Stimulated activated CD4-positive, alpha-beta T cell treated with anti-CD3 and anti-CD28 coated beads, Interleukin-15, amount 100 ng/mL, for 1 hour (primary cell): ENCODE measurements around the gene EFCAB8.

Experiments used
- DNase-seq, 2 donors: peaks; one replicate each; pipeline ENCODE4 v3.0.0-alpha.2; 2020; ENCODE audit warnings: low read depth in 1 of 2, low spot score in 1 of 2

Gene EFCAB8

DNA sequence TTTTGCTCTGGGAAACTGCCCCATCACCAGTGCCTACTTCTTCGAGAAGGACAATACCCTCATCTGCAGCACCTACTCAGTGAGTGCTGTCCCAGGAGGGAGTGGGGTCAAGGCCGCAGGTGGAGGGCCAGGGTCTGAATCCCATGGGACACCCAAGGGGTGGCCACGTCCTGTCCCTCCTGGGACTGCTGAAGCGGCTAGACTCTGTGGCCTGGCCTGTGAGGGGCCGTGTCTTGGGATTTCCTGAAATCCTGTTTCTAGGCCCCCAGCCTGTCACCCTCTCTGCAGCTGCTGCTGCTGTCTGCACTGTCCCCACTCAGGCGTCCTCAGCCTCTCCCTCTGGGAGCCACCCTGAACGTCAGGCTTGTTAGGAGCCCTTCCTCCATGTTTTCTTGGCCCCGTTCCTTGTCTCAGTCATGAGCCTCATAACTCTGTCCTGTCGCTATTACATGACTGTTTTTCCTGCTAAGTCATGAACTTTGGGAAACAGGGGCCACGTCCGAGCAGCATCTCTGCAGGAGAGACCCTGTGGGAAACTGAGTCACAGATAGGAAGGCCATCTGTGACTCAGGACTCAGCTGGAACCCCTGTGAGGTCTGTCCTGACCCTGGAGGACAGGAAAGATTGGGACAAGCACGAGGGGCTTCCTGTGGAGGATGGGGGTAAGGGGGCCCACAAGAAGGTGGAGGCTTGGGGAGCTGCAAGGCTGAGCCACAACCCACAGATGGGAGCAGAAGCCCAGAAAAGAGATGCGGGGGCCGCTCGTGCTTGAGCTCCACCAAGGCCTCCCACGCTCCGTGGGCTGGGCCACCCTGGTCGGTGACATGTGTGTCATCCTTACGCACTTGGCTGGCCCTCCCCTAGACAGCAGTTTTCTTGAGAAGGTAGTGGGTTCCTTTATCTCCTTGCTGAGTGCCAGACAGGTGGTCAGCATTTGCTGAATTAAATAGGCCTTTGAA lies 49.9 kb downstream of the EFCAB8 start:
- DNase-seq, result no peak

DNA sequence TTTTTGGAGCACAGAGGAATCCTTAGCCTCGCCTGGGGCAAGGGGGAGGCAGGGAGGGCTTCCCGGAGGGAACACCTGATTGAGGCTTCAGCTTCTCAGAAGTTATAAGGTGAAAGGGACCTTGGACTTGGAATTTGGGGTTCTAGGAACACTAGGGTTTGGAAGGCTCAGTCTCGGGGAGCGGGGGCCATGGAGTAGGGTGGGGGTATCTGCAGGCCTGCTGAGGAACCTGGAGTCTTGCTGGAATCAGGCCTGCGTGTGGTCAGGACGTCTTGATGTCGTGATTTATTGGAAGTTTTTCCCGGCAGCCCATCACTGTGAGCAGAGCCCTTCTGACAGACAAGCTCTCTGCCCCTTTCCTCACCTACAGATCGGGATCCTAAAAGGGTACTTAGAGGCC lies 50.7 kb downstream of the EFCAB8 start:
- DNase-seq, result no peak

DNA sequence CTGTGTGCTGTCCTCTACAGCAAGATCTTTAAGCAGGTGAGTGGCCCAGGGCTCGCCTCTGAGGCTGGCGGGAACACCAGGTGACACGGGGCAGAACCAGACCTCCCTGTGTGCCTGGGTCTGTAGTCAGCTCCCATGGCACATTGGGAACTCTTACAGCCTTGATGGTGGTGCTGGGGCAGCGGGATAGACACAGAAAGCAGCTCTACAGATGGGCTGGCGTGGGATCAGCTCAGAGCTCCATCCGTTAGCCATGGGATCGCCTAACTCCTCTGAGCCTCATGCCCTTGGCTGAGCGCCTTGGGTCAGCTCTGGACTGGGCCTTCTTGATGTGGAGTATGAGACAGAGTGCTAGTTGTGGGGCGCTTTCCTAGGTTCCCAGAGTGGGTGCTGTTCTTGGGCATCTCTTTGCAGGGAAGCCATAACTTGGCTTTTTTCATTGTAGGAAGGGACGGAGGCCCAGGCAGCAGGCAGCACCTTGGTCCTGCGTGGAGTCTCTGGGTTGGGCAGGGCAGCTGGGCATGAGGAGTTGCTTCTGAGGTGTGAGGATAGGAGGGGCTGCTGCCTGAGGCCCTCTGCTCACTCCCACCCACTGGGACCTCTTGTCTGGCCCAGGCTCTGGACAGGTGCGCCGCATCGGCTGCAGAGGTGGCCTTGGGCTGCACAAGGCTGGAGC lies 51.3 kb downstream of the EFCAB8 start:
- DNase-seq, result no peak

DNA sequence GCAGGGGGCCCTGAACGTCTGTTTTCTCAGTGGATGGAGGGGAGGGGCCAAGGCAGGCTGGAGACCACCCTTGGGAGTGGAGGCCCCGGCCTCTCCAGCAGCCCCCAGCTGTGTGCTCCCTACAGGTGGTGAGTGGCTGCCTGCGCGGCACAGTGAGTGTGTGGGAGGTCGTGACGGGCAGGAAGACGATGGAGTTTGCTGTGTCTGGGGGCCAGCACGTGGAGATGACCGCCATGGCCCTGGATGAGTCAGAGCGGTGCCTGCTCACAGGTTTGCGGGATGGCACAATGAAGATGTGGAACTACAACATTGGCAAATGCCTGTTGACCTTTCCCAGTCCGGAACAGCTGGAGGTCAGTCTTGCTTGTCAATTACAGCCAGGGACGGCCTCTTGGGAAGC lies 52.6 kb downstream of the EFCAB8 start:
- DNase-seq, result no peak

DNA sequence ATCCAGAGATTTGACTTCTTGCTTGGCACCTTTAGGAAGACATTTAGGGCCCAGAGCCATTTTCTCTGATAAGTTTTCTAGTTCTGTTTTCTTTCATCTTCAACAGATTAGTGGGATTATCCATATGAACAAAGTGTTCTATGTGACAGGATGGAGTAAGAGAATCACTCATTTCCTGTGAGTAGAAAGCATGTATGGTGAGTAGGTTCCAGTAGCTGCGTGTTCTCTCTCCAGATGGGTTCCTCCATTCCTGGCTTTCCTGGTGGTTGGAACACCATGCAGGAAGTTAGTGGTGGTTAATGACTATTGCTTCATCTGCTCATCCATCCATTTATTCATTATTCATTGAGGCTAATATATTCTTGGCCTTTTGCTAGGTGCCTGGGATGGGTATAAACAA lies 54.0 kb downstream of the EFCAB8 start:
- DNase-seq, result no peak

DNA sequence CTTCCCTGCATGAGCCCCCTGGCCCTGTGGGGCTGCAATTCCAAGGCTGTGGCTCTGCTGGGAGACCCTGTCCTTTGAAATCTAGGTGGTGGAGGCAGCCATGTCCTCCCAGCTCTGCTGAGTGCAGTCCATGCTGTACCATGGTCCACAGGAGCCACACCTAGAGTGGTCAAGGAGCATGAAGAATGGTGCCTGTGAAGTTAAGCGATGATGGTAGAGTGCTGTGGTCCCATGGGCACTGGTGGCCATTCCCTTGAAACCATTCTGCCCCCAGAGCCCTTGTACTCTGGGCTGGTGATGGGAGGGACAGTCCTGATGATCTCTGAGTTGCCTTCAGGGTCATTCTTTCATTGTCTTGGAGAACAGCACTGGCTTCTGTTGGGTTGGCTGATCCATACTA lies 55.3 kb downstream of the EFCAB8 start:
- no peak for DNase-seq

DNA sequence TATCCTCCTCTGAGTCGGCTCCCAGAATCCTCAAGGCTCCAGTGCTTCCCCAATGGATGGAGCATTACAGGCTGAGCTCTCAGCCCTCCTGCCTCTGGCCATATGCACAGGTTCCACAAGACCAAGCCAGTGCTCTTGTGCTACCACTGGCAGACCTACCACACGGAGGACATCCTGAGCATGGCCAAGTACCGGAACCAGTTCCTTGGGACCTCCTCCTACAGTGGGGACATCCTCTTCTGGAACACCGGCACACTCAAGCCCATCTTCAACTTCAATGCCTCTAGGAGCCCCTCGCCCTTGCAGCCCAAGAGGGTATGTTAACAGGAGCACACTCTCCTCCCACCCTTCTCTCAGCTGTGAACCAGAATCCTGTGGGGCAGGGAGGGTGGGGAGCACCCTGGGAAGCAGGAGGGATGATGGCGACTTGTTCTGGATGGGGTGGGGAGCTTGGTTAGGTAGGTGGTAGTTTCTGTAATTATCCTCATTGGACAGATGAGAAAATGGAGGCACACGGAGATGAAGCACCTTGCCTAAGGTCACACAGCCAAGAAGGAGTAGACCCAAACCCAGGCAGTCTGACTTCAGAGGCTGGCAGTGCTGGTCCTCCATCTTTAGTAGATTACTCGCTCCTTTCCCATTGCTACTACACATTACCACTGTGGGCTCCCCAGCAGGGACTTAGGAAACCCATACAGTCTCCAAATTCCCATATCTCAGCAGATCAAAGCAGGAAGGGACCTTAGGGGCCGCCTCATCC lies 58.6 kb downstream of the EFCAB8 start:
- no peak for DNase-seq

DNA sequence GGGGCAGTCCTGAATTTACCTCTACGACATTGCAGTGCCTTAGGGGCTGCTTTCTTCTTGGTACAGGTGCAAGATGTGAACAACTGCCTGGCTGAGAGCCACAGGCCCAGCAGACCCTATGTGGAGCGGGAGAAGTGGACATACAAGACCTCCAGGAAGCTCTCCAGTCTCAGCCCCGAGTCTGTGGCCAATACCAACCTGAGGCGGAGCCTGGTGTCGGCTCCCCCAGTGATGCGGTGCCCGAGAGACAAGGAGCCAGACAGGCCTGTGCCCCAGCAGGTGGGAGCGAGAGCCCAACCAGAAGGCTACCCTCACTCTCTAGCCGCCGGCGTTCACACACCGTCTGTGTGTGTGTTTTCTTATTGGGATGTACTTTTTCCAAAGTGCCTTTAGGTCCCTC lies 59.6 kb downstream of the EFCAB8 start:
- DNase-seq, result no peak

DNA sequence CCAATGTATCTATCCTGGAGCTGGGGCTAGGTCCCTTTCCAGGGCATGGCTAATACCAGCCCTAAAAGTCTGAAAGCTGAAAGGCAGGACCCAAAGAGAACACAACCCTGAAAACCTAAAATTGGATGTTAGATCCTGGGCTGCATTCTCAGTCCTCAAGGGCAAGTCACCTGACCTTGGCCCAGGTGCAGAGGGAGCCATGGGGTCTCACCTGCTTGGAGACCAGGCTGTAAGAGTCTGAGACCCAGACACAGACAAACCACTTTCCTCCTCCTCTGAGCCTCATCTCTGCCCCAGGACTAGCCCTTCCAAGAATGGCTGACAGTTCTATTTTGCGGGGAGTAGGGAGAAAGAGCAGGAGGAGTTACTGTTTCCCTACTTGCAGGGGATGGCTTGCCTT lies 60.0 kb downstream of the EFCAB8 start:
- DNase-seq, result no peak

DNA sequence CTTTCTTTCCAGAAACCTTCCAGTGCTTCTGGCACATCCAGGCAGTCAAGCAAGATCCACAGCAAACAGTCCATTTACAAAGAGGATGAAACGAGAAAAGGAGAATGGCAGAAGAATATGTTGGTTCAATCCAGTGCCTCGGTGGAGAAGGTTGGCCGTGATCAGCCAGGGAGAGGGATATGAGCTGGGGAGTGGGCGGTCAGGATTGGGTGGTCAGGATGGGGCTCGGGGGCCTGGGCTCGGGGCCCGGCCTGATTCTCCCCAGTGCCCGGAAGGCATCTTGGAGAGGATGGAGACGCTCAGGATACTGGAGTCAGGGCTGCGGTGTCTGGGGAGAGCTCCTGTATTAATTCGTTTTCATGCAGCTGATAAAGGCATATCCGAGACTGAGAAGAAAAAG lies 61.3 kb downstream of the EFCAB8 start:
- no peak for DNase-seq

DNA sequence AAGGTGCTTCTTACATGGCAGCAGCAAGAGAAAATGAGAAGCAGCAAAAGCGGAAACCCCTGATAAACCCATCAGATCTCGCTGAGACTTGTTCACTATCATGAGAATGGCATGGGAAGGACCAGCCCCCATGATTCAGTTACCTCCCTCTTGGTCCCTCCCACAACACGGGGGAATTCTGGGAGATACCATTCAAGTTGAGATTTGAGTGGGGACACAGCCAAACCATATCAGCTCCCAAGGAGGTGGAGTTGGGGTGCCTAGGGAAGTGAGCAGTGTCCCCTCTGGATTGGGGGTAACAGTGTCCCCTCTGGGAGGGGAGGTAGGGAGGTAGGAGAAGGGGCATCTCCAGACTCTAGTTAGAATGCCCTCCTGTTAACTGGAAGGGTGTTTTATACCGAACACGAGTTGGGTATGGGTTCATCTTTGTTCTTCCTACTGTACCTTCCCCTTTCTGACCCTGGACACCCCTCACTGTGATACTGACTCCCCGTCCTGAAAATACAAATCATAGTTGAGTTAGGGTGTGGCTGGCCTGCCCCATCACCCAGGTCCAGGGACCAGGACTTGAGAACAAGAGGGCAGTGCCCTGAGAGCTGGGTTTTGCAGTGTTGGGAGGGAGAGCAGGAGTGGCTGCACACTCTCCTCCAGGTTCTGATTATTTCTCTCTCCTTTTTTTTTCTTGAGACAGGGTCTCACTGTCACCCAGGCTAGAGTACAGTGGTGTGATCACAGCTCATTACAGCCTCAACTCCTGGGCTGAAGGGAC lies 62.0 kb downstream of the EFCAB8 start:
- no peak for DNase-seq

DNA sequence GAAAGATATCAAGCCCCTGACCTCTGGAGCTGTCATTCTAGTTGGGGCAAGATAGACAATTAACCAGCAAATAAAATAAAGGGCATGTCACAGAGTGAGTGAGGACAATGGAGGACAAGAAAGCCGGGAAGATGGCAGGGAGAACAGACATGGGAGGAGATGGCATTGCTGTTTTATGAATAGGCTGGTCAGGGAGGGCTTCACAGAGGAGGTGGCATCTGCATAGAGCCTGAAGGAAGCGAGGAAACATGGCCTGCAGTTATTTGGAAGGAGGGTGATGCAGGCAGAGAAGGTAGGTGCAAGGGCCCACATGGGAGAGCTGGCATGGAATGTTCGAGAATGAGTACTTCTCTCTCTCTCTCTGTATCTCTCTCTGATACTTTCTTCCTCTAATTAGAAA lies 63.7 kb downstream of the EFCAB8 start:
- no peak for DNase-seq

DNA sequence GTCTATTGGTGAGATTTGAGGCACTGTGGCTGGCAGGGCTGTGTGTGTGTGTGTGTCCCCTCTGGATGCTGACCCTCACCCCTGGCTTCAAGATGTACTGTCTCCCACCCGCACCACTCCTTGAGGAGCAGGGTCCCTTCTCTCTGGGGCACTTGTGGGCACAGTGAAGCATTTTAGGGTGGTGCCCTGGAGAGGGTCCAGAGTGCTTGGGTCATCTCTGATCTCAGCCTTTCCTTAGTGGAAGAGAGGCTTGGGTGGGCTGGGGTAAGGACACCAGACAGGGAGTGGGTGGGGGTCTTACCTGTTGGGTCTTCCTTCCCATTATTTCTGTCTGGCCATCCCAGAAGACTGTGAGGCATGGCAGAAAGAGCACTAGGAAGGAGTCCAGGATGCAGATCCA lies 66.1 kb downstream of the EFCAB8 start:
- DNase-seq, result no peak

DNA sequence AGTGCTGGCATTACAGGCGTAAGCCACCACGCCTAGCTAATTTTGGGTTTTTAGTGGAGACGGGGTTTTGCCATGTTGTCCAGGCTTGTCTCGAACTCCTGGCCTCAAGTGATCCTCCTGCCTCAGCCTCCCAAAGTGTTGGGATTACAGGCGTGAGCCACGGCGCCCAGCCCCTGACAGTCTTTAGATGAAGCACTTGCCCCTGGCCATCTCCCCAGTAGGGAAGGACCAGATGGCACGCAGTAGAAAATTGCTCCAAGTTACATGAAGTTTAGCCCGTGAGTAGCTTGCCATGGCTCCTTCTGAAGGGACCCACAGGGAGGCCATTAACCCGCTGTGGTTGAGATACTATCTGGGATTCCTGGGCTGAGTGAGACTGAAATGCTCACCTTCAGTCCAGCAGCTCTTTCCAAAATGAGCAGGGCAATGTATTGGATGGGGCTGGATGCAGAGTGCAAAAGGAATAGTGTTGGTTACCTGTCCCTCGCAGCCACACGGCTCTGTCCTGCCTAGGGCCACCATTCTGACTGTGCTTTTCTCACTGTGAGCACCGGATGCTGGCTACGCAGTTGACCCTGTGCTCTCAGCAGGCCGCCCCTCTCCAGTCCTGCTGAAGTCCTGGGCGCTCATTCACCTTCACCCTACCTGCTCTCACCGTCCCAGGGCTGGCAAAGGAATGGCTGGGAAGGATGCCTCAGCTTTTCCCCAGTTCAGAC lies 66.9 kb downstream of the EFCAB8 start:
- DNase-seq, result no peak

DNA sequence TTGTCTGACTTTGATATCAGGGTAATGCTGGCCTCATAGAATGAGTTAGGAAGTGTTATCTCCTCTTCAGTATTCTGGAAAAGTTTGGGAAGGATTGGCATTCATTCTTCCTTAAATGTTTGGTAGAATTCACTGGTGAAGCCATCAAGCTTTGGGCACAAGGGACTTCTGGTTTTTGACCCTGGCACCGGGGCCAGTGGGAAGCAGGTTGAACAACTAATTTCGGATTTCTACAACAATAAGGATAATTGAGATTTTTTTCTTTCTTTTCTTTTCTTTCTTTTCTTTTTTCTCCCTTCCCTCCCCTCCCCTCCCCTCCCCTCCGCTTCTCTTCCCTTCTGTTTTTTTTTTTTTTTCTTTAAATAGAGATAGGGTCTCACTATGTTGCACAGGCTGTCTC lies 70.4 kb downstream of the EFCAB8 start:
- no peak for DNase-seq

DNA sequence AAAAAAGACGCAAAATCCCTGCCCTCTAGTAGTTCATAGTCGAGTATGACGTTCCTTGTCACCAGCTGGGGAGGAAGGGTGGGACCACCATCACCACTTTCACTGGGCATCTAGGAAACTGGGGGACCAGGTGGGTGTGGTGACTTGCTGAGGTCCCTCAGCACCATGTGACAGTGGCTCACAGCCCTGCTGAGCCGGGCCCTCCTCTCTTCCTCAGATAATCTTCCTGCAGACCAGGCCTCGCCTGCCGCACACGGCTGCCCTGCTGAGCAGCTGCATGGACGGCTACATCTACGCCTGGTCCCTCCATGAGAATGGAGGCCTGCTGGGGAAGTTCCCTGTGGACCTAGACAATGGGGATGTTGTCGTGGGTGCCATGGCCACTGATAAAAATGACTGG lies 71.5 kb downstream of the EFCAB8 start:
- no peak for DNase-seq

DNA sequence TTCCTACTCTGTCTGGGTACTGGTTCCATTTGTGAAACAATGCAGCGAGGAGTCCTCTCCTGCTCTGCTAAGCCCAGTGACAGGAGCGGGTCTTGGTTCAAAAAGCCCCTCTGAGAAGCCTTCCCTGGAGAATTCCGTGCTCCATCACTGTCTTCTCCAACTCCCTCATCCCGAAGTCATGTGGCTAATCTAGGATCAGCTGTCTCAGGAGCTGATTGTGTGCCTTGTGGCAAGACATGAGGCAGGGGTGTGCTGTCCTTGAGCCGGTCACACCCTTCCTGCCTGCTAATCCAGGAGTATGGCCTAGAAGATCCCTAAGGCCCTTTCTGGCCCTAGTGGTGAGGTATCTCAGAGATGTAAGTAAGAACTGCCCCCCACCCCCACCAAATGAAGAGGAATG lies 72.0 kb downstream of the EFCAB8 start:
- no peak for DNase-seq

DNA sequence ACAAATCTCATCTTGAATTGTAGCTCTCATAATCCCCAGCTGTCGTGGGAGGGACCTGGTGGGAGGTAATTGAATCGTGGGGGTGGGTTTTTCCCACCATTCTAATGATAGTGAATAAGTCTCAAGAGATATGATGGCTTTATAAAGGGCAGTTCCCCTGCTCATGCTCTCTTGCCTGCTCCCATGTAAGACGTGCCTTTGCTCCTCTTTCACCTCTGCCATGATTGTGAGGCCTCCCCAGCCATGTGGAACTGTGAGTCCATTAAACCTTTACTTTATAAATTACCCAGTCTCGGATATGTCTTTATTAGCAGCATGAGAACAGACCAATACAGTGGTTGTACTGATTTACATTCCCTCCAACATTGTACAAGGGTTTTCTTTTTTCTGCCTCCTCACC lies 75.9 kb downstream of the EFCAB8 start:
- no peak for DNase-seq

DNA sequence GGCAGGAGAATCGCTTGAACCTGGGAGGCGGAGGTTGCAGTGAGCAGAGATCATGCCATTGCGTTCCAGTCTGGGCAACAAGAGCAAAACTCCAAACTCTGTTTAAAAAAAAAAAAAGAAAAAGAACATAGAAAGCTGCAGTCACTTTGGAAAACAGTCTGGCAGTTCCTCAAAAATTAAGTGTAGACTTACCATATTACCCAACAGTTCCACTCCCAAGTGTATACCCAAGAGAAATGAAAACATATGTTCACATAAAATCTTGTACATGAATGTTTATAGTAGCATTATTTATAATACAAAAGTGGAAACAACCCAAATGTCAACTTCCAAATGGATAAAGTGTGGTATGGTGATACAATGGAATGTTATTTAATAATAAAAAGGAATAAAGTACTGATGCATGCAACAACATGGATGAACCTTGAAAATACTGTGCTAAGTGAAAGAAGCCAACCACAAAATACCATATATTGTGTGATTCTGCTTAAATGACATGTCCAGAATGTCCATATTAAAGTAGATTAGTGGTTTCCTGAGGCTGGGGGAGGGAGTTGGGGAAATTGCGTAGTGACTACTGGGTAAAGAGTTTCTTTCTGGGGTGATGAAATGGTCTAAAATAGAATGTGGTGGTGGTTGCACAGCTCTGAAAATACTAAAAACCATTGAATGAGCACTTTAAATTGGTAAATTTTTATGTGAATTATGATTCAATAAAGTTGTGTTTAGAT lies 82.6 kb downstream of the EFCAB8 start:
- DNase-seq, result no peak
